Muscle layer of colon (tissue), 2 donors: Measurements from ENCODE around the gene PRKCD.

Experiments used
- H3K27ac ChIP-seq: one replicate; pipeline ENCODE4 v1.7.0; 2013; ENCODE audit warnings: low read depth, mild to moderate bottlenecking, low read length, moderate library complexity
- H3K27me3 ChIP-seq, 2 donors: one replicate each; pipeline ENCODE4 v1.7.0; 2013; ENCODE audit warnings: low read length in 2 of 2, mild to moderate bottlenecking in 2 of 2; ENCODE audit not compliant: insufficient read depth in 2 of 2, control insufficient read depth in 1 of 2
- H3K36me3 ChIP-seq: one replicate; pipeline ENCODE4 v1.7.0; 2013; ENCODE audit warnings: mild to moderate bottlenecking, low read length; ENCODE audit not compliant: insufficient read depth
- H3K4me1 ChIP-seq: one replicate; pipeline ENCODE4 v1.7.0; 2013; ENCODE audit warnings: mild to moderate bottlenecking, low read length; ENCODE audit not compliant: insufficient read depth
- H3K4me3 ChIP-seq, 2 donors: one replicate each; pipeline ENCODE4 v1.7.0; 2013; ENCODE audit warnings: low read length in 2 of 2, low read depth in 1 of 2, mild to moderate bottlenecking in 1 of 2, moderate library complexity in 1 of 2
- H3K9ac ChIP-seq: one replicate; pipeline ENCODE4 v1.7.0; 2013; ENCODE audit warnings: low read length
- H3K9me3 ChIP-seq: one replicate; pipeline ENCODE4 v1.7.0; 2013; ENCODE audit warnings: mild to moderate bottlenecking, low read length
- donor health status: abdominal sarcoma.
- donor health status: Adenocarcinoma of cecum.

PRKCD gene

GRCh38 chr3:53142986-53143385, 18.0 kb upstream of the PRKCD start:
- H3K27ac ChIP-seq = no peak overlapping the region

DNA sequence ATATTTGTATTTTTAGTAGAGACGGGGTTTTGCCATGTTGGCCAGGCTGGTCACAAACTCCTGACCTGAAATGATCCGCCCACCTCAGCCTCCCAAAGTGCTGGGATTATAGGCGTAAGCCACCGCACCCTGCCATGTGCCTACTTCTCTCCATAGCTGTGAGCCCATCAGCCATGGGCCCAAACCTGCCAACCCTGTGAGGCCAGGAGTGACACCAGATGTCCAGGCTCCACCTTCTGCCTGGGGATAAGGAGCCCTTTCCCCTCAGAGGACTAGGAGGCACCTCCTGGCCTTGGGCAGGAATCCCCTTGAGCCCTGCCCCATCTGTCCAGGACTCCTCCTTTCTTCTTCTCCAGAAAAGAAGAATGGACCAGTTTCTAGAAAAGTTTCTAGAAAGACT, 16.6 kb upstream of the PRKCD start:
- H3K9me3 ChIP-seq = no peaks in the 10 kb centered on the region
- H3K27me3 ChIP-seq = no peaks in the 10 kb centered on the region
- H3K27ac ChIP-seq = no peak overlapping the region
- no peaks in the 10 kb centered on the region for H3K36me3 ChIP-seq
- H3K4me1 ChIP-seq = no peaks in the 10 kb centered on the region
- H3K9ac ChIP-seq = no peak overlapping the region
- H3K4me3 ChIP-seq = no peak overlapping the region

More at GRCh38 chr3:53142986-53143385, 18.0 kb upstream of the PRKCD start:
- Histone ChIP-seq H3K36me3 (no peaks in the 10 kb centered on the region), H3K27me3 (no peaks in the 10 kb centered on the region), H3K9me3 (no peaks in the 10 kb centered on the region), H3K9ac (no peak overlapping the region), H3K4me3 (no peak overlapping the region), H3K4me1 (no peaks in the 10 kb centered on the region)

DNA sequence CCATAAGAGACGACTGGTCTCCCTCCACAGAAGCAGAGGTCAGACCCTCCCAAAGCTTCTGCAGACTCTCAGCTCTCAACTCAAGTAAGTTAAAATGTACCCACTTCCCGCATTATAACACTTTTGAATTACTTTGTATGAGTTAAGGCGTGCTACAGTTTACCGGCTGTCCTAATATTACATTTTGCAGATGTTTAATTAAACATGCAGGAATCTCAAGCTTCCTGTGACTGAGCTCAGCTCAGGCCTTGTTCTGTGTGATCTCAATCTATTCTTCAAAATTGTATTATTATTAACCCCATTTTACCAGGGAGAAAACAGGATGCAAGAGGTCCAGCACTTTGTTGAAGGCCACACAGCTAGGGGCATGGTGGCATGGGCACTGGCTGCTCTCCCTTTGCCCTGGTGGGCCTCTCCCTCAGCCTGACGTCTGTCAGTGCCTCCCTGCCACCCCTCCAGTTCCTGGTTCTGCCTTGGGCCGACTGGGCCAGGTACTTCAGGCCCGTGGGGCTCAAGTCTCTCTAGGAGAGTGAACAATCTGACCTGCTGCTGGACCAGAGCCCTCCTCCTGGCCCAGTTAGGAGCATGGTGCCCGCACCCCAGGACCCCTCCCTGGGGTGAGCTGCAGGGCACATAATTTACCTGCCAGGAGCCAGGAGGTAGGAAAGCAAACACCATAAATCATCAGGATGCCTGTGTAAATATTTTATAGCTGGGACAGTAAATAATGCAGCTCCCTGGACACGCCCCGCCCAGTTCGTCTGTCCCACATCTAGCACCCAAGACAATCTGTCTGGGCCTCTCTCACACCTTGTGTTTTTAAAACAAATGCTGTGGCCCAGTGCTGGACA, 15.9 kb upstream of the PRKCD start:
- H3K27ac ChIP-seq = no peak overlapping the region
- H3K9me3 ChIP-seq = no peaks in the 10 kb centered on the region
- H3K4me3 ChIP-seq = no peak overlapping the region
- H3K36me3 ChIP-seq = no peaks in the 10 kb centered on the region
- no peaks in the 10 kb centered on the region for H3K27me3 ChIP-seq
- H3K9ac ChIP-seq = no peak overlapping the region
- H3K4me1 ChIP-seq = no peaks in the 10 kb centered on the region

DNA sequence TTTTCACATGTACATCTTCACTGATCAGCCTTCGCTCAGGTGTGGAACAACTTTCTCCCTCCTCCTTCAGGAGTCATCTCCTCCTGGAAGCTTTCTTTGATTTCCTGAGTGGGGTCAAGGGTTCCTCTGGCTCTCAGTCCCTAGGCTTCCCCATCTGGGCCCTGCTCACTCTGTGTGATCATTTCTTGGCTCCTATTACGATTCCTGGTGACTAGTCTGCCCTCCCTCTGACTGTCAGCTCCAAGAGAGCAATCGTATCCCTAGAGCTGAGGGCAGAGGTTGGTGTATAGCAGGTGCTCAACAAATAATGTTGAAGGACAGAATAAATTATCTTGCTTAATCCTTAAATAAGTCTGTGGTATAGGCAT, 15.3 kb upstream of the PRKCD start:
- Histone ChIP-seq H3K9me3 (no peaks in the 10 kb centered on the region), H3K9ac (no peak overlapping the region), H3K4me3 (no peak overlapping the region), H3K4me1 (no peaks in the 10 kb centered on the region), H3K36me3 (no peaks in the 10 kb centered on the region), H3K27me3 (no peaks in the 10 kb centered on the region), H3K27ac (no peak overlapping the region)

- Histone ChIP-seq H3K4me3 (no peak overlapping the region), H3K27ac (no peak overlapping the region), H3K4me1 (no peaks in the 10 kb centered on the region), H3K27me3 (no peaks in the 10 kb centered on the region), H3K9me3 (no peaks in the 10 kb centered on the region), H3K9ac (no peak overlapping the region), H3K36me3 (no peaks in the 10 kb centered on the region)
These were observed 14.6 kb upstream of the PRKCD start for GRCh38 chr3:53146319-53146891.

- no peak overlapping the region for H3K27ac ChIP-seq
- no peak overlapping the region for H3K9ac ChIP-seq
- H3K36me3 ChIP-seq = no peaks in the 10 kb centered on the region
- no peaks in the 10 kb centered on the region for H3K27me3 ChIP-seq
- no peaks in the 10 kb centered on the region for H3K9me3 ChIP-seq
- no peak overlapping the region for H3K4me3 ChIP-seq
- no peaks in the 10 kb centered on the region for H3K4me1 ChIP-seq
These were observed 13.7 kb upstream of the PRKCD start for GRCh38 chr3:53147151-53147902.

DNA sequence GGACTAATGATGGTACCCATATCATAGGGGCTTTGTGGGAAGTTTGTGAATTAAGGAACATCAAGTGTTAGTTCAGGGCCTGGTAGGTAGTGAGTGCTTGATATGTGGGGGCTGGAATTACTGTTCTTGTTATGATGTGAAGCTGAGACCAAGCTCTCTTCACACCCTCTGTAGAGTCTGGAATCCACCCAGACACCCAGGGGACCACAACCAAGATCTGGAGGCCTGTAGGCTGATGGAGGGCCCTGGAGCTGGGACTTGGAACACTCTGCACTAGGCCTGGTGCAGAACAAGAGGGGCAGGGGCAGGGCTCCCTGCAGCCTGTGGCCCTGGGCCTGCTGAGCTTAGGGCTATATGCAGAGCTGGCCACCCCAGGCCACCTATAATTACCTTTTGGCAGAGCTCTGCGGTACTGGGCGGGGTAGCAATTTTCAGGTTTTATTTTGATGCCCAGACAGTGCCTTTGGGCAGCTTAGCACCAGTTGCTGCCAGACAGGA, 13.1 kb upstream of the PRKCD start:
- H3K36me3 ChIP-seq = no peaks in the 10 kb centered on the region
- no peak overlapping the region for H3K4me3 ChIP-seq
- H3K9me3 ChIP-seq = no peaks in the 10 kb centered on the region
- no peaks in the 10 kb centered on the region for H3K4me1 ChIP-seq
- no peak overlapping the region for H3K9ac ChIP-seq
- H3K27me3 ChIP-seq = no peaks in the 10 kb centered on the region
- H3K27ac ChIP-seq = no peak overlapping the region

- H3K9me3 ChIP-seq = no peaks in the 10 kb centered on the region
- no peak overlapping the region for H3K4me3 ChIP-seq
- H3K27me3 ChIP-seq = no peaks in the 10 kb centered on the region
- no peak overlapping the region for H3K9ac ChIP-seq
- H3K36me3 ChIP-seq = no peaks in the 10 kb centered on the region
- H3K27ac ChIP-seq = no peak overlapping the region
- H3K4me1 ChIP-seq = no peaks in the 10 kb centered on the region
These were observed 11.9 kb upstream of the PRKCD start for GRCh38 chr3:53149006-53149690.

DNA sequence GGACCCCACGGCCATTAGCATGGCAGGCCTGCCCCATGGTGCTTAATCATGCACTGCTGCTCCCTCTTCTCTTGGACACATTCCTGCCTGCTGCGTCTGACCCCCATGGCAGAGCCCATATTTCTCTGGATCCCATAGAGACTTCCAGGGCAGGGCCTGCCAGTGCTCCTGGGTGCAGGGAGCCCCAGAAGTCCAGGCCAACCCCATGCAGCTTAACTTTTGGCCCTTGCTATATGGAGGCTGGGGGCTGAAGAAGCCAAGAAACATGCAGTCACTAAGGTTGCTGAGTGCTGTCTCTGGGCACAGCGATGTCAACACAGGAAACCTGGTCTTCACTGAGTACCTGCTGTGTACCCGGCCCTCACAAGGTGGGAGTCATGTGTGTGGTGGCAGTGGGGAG, 11.3 kb upstream of the PRKCD start:
- Histone ChIP-seq H3K27me3 (peaks cover 0 to 2% of the 10 kb centered on the region in 2 donors), H3K27ac (no peak overlapping the region), H3K4me3 (no peak overlapping the region), H3K9ac (no peak overlapping the region), H3K9me3 (no peaks in the 10 kb centered on the region), H3K36me3 (no peaks in the 10 kb centered on the region), H3K4me1 (no peaks in the 10 kb centered on the region)

DNA sequence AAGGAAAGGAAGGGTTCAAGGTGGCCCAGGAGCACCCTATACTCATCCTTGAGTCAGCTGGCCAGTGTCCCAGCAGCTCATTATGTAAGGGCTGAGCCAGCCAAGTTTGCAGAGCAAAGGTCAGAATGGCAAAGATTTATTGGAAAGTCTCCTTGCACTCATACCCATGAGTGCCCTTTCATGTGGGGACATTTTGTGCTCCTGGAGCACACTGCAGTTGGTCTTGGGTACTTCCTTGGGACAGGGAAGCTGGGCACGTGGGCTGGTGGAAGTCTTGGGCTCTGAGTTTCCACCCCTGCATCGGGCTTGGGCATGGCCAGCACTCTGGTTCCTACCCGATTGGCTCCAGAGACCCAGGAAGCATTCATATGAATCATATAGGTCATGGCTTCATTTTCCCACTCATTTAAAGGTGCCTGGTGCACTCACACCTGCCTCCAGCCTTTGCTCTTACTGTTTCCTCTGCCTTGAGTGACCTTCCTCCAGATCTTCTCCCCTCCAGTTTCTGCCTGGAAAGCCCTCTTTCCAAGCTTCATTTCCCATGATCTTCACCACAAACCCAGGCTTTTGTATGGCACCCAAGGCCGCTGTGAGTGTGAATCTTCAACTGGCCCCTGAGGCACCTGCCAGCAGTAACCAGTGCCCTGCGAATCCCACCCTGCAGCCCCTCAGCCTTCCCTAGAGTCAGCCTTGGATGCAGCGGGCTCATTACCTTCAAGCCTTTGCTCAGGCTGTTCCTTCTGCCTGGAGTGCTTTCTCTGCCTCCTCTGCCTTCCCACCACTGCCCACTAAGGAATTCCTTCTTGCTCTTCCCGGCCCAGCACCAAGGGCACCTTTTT, 10.5 kb upstream of the PRKCD start:
- H3K27ac ChIP-seq = no peak overlapping the region
- H3K36me3 ChIP-seq = no peaks in the 10 kb centered on the region
- no peaks in the 10 kb centered on the region for H3K9me3 ChIP-seq
- no peaks in the 10 kb centered on the region for H3K4me1 ChIP-seq
- H3K4me3 ChIP-seq = no peak overlapping the region
- H3K9ac ChIP-seq = no peak overlapping the region
- H3K27me3 ChIP-seq = peaks cover 0 to 8% of the 10 kb centered on the region in 2 donors
